HG02981 (cell line): ENCODE data around the gene ATP12A.

Source experiments
- ATAC-seq: cut with Tn5 transposase; IDR thresholded peaks from one replicate; pipeline ENCODE4 v1.9.1; 2021; ENCODE audit warnings: mild to moderate bottlenecking, moderate library complexity; ENCODE audit not compliant: unreplicated experiment

The ATP12A gene

GRCh38 chr13:24724714-24725113 lies 44.5 kb downstream of the ATP12A start:
- ATAC-seq = no peak

DNA sequence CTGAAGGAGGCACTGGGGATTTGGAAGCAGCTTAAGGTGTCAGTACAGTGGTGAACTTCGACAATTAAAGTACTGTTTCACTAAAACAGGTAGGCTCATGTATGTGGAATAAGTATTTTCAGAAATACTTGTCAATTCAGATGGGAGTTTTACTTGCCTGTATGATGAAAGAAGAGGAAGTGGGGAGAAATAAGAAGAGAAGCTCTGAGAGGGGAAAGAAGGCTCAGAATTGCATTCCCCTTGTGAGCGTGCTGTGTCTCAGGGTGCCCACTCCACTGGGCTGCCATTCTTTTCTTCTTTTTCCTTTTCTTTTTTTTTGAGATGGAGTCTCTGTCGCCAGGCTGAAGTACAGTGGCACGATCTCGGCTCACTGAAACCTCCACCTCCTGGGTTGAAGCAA lies 45.2 kb downstream of the ATP12A start:
- ATAC-seq = no peak

- peak; percentile 89 for ATAC-seq
Measured at GRCh38 chr13:24727731-24728601, 47.8 kb downstream of the ATP12A start.

DNA sequence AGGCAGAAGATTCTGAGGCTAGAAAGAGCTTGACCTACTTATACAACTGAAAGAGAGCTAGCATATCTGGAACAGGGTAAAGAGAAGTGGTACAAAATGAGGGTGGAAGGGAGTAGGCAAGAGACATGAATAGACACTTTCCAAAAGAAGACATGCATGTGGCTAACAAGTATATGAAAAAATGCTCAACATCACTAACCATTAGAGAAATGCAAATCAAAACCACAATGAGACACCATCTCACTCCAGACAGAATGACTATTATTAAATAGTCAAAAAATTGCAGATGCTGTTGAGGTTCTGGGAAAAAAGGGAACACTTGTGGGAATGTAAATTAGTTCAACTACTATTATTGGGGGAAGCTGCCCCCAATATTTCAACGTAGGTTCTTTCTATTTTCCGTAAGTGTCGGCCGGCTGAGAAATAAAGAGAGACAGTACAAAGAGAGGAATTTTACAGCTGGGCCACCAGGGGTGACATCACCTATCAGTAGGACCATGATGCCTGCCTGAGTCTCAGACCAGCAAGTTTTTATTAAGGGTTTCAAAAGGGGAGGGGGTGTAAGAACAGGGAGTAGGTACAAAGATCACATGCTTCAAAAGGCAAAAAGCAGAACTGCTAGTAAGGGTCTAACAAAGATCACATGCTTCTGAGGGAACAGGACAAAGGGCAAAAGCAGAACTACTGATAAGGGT lies 50.8 kb downstream of the ATP12A start:
- ATAC-seq = peak; percentile 56

DNA sequence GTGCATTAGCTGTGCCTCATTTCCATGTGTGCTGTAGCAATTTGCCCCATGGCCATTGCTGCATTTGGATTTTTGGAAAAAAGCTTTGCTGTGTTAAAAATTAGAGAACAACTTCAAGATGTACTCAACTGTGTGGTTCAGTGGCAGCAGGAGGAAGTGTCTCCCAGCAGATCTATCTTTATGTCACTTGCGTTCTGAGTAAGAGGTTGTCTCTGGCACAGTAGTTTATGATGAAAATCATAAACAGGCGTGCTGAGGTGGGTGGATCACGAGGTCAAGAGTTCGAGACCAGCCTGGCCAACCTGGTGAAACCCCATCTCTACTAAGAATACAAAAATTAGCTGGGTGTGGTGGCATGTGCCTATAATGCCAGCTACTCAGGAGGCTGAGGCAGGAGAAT lies 54.7 kb downstream of the ATP12A start:
- no peak for ATAC-seq

- no peak for ATAC-seq
Measured at GRCh38 chr13:24737042-24737441, 56.8 kb downstream of the ATP12A start.

DNA sequence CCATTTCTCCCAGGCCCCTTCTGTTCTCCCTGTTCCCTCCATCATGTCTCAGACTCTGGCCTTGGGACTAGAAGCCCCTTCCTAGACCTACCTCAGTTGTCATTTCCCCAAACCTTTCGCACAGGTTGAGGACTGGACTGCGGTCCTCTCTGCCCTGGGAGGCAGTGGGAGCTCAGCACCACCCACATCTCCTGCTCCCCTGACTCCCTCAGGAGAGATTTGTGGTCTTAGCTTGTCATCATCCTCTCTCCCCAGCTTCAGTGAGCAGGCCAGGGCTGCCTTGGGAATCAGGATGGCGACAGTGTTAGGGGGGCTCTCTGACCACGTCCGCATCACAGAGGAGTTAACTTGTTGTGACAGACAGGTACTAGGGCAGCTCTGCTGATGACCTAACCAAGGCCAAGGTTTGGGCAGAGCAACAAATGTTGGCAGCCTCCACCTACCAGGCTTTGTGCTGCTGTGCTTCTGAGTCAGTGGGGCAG lies 58.2 kb downstream of the ATP12A start:
- ATAC-seq = no peak

GRCh38 chr13:24740014-24740890 lies 60.0 kb downstream of the ATP12A start:
- ATAC-seq = no peak

DNA sequence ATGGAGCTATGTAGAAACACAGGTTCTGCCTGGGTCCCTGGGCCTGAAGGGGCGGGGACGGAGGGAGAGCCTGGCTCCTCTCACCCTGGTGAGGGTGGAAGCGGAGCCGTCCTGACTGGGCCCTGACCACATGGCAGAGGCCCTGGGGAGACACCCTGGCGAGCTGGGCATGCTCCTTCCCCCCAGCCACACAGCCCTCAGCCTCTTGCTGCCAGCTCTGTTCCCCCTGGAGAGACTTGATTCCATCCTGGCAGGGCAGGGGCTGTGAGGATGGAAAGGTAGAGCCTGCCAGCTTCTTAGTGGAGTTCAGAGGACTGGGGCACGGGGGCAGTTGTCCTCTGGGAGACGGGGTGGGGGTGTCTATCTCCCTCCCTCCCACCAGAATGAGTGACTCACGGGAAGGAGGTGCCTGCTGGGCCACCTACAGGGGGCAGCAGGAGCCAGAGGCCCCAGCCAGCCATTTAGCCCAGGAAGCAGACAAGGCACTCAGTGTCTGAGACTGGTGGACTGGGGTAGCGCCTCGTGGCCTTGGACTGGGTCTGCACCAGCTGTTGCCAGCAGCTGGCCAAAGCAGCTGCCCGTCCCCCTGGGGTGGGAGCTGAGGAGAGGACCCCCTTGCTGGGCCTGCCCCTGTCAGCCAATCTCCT lies 60.9 kb downstream of the ATP12A start:
- no peak for ATAC-seq

DNA sequence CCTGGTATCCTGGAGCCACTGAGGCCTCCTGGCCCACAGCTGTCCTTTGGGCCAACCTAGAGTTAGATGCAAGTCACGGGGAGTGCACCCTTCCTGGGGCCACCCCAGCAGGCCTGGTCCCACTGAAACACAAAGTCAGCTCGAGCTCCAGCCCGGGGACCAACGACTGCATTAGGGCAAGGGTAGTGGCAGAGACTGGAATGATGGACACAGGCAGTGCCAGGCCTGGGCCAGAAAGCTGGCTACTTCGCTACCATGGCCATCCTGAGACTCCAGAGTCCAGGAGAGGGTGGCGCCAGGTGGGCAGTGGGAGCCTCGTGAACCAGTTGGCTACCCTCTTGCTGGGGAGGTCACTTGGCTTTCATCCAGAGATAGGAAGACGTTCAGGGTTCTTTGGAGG lies 61.6 kb downstream of the ATP12A start:
- no peak for ATAC-seq

DNA sequence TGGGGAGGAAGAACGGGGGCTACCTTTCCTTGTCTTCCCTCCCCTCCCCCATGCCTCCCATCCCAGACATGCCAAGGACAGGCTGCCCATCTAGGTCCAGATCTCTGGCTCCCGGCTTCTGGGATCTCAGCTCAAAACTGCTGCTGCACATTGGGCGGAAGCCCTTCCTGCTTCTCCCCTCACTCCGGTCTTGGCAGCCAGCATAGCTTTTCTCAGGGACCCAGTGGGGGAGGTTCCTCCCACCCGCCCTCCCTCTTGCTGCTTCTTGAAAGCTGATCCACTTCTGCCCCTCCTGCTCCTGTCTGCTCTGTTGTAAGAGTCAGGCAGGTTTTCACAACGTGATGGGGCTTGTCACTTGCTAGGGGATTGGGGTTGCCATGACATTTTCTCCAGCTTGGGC lies 62.1 kb downstream of the ATP12A start:
- no peak for ATAC-seq

- no peak for ATAC-seq
Measured at GRCh38 chr13:24742977-24743376, 62.8 kb downstream of the ATP12A start.

DNA sequence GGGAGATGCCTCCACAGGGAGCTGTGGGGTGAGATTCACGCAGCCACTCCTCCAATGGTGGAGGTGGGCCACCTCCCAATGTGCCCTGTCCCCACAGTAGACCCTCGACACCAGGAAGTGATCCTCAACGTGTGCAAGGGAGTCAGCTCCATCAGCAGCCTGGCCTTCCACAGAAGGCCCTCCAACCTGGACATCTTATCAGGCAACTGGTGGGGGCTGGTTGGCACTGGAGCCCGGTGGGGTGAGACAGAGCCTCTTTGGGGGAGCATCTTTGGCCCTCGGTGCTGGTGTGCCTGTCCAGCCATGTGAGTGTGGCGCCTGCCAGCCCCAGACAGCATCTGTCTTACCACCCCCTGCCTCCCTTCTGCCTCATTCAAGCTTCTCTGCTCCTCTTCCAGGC lies 64.0 kb downstream of the ATP12A start:
- no peak for ATAC-seq

DNA sequence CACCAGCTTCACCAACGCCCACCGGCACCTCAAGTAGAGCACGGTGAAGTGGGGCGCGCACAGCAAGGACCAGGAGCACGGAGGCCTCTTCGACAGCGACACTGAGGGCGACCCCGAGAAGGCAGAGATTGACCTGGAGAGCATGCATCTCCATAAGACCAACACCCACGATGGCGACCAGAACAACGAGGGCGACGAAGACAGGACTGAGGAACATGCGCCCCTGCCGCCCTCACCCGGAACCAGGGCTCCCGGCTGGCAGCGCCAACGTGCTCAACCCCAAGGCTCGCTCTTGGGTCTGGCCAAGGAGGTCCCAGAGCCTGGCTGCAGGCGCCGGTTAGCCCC lies 65.3 kb downstream of the ATP12A start:
- no peak for ATAC-seq

- no peak for ATAC-seq
Measured at GRCh38 chr13:24745861-24746617, 65.8 kb downstream of the ATP12A start.

DNA sequence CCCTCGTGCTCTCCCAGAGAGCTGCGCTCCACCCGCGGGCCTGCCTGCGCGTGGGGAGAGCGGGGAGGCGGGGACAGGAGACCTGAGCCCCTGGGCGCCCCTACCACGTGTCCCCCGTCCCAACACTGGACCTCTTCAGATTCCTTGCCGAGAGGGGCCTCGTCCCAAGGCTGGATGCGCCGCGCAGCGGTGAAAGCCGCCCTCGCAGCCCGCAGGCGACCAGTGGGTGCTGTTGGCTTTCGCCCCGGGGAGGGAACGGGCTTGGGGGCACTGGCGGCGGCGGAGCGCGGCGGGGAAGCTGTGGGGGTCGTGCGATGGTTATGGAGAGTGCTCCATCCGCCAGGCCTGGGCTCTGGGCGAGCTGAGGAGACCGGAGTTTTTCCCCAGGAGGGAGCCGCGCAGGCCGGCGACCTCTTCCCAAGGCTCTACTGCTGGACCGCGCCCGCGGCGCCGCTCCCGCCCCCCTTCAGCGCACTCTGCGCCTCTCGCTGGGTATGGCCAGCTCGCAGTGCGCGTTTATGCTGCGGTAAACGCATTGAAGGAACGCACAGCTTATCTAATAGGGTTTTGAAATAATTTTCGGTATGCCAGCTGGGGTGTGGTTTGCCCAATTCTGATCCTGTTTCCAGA lies 66.5 kb downstream of the ATP12A start:
- no peak for ATAC-seq

DNA sequence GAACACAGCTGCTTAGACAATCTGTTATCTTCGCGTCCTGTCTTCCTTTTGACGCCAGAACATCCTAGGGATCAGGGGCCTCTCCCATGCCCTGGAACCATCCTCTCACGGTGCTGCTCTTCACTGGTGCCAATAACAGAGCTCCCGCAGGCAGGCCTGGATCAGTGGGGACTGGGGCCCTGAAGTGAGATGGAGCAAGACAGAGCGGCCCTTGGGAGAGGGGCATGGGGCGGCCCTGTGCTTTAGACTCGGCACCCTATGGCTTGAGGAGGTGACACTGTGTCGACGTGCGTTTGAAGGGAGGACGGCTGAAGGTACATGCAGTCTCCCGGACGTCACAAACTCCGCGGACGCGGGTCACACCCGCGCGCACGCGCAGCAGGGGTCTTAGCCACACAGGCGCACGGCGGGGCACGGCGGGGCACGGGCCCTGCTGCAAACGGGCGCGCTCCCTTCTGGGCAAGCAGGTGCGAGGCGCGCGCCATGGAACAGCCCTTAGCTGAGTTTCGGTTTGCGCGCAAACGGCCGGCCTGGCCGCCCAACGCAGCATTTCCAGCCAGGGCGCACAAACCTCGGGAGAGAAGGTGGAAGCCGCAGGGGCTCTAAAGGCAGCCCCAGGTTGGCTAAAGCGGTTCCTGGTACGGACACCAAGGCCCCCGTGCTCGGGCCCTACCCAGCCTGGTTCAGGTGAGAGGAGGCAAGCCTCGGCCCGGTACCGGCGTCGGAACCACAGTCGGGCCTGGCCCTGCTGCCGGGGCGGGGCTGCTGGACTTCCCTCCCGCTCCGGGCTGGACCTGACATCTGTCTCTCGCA lies 67.2 kb downstream of the ATP12A start:
- no peak for ATAC-seq

- no peak for ATAC-seq
Measured at GRCh38 chr13:24748061-24748400, 67.8 kb downstream of the ATP12A start.

DNA sequence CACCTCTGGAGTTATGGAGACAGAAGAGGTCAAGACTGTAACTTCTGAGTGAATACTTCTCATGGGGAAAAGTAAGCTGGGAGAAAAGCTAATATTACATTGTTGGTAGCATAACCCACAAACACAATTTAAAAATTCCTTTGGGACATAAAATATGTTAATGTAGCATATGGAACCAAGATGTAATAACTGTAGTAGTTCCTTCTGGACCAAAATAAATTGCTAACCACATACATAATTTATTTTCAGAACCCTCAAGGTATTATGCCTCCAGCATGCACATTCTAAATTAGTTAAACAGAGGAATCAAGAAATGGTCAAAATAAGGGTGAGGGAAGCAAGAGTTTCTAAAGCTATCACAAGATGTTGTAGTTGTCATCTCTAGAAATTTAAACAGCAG lies 79.0 kb downstream of the ATP12A start:
- no peak for ATAC-seq
